Measurements from ENCODE around the gene RBM20. TPM values are rescaled to one million over a fixed set of nuclear protein-coding genes. Genes with fewer than 3 reads are reported as not detected.

Gene RBM20
- total RNA-seq, 3 donors from 2014 or later, result 0.48 to 3.1 (median 1.6) TPM

DNA sequence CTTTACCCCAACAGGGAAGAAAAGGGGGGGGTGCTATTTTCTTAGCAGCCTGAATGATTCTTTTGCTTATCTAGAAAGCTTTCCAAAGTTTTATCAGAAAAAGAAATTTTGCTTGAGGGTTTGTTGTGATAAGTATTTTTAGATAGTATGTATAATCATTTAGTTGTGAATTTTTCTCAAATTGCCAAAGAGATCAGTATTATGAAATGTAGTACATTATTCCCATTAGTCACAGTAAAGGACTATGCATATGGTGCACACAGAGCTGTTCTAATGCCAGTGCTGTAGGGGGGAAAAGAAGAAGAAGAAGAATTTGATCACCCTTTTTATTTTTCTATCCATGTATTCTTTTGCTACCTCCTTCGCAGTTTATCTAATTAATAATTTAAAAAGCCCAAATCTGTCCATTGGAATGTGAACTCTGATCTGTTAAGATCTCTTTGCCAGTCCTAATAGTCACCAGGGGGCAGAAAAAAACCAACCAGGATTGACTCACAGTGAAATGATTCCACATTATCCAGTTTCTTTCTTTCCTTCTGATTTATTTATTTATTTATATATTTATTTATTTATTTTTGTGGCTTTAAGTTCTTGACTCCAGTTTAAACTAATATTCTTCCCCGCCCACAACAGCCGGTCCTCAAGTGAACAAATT lies 4.7 kb downstream of the RBM20 start:
- peaks cover 8 to 28% of the 10 kb centered on the region in 2 donors for H3K27me3 ChIP-seq
- DNase-seq (ENCODE audit: low spot score in 2 of 2), result no peak
- TF ChIP-seq, protein P1, sequence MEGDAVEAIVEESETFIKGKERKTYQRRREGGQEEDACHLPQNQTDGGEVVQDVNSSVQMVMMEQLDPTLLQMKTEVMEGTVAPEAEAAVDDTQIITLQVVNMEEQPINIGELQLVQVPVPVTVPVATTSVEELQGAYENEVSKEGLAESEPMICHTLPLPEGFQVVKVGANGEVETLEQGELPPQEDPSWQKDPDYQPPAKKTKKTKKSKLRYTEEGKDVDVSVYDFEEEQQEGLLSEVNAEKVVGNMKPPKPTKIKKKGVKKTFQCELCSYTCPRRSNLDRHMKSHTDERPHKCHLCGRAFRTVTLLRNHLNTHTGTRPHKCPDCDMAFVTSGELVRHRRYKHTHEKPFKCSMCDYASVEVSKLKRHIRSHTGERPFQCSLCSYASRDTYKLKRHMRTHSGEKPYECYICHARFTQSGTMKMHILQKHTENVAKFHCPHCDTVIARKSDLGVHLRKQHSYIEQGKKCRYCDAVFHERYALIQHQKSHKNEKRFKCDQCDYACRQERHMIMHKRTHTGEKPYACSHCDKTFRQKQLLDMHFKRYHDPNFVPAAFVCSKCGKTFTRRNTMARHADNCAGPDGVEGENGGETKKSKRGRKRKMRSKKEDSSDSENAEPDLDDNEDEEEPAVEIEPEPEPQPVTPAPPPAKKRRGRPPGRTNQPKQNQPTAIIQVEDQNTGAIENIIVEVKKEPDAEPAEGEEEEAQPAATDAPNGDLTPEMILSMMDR (IDR thresholded peaks at IDR 0.05), result no peak
- no peak for TF ChIP-seq POLR2AphosphoS5 (IDR thresholded peaks at IDR 0.05)
- TF ChIP-seq POLR2A (IDR thresholded peaks at IDR 0.05), result no peak
- peaks cover 5 to 7% of the 10 kb centered on the region in 2 donors for H3K4me1 ChIP-seq
- intact Hi-C loops (cut with DNase I; ENCODE audit: low total_unique reads), result no loop called here
- H3K9me3 ChIP-seq, result no peaks in the 10 kb centered on the region
- H3K4me3 ChIP-seq, result no peak overlapping the region
- H3K27ac ChIP-seq, result no peak overlapping the region
- H3K36me3 ChIP-seq, result no peaks in the 10 kb centered on the region

DNA sequence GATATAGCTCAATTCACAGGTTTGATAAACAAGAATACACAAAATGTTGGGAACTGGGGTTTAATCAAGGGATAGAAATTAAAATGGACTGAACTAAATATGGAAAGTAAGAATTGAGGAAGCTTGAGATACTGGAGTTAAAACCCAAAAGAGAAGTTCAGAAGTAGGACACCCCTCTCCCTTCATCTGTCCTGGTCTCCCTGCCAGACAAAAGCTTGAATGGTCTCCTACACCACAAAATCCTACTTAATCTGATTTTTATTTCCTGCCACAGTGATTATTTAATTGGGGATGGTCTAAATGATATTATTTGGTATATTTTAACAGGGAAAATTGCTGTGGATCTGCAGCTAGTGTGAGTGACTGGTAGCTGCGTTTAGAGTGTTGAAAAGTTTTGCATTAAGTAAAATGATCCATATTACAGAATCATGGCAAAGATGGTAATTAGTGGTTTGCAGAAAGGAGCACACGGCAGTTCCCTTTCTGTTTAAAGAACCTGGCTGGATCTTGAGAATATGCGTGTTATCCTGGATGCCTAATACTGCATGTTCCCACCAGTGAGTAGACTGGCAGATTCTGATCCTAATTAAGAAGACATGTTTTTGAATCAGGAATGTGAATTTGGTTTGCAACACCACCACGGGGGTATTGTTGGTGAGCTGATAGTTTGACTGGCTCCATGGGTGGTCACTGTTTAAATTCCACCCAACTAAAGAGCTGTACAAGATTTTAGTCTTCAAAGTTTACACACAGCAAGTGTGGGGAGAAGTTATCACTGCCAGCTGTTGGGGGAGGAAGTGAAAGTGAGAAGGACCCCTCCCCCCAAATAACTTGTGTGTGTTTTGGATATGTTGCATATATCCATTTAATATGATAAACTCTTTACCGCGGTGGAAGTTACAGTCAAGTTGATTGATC lies 5.5 kb downstream of the RBM20 start:
- TF ChIP-seq, protein P1 (IDR thresholded peaks at IDR 0.05), result no peak
- TF ChIP-seq POLR2AphosphoS5 (IDR thresholded peaks at IDR 0.05), result no peak
- TF ChIP-seq POLR2A (IDR thresholded peaks at IDR 0.05), result no peak
- Histone ChIP-seq H3K27ac (no peak overlapping the region), H3K36me3 (no peaks in the 10 kb centered on the region), H3K4me3 (no peak overlapping the region), H3K9me3 (no peaks in the 10 kb centered on the region), H3K27me3 (peaks cover 0 to 20% of the 10 kb centered on the region in 2 donors), H3K4me1 (peaks cover 0 to under 1% of the 10 kb centered on the region in 2 donors)
- no peak for DNase-seq (ENCODE audit: low spot score in 2 of 2)
- intact Hi-C loops (cut with DNase I; ENCODE audit: low total_unique reads), result no loop called here

DNA sequence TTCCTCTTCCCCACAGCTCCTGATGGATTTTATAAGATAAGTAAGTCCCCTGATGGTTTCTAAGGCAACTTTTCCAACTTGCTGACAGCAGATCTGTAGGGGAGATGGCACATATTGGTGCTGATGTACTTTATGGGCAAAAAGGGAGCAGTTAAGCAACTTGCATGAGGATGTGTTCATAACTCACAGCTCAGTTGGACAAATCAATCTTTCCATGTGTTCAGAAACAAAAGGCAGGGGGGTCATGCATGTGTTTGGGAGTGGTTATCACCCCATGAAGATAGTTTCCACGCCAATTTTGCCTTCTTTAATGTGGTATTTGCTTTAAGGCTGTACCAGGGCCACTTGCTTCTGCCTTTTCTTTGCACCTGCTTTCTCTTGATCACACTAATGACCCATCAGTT lies 6.1 kb downstream of the RBM20 start:
- Histone ChIP-seq H3K4me1 (no peaks in the 10 kb centered on the region), H3K4me3 (no peak overlapping the region), H3K36me3 (no peaks in the 10 kb centered on the region), H3K27me3 (peaks cover 0 to 13% of the 10 kb centered on the region in 2 donors), H3K27ac (no peak overlapping the region), H3K9me3 (no peaks in the 10 kb centered on the region)
- DNase-seq (ENCODE audit: low spot score in 2 of 2), result no peak
- intact Hi-C loops (cut with DNase I; ENCODE audit: low total_unique reads), result no loop called here
- no peak for TF ChIP-seq POLR2A (IDR thresholded peaks at IDR 0.05)
- TF ChIP-seq, protein P1 (IDR thresholded peaks at IDR 0.05), result no peak
- no peak for TF ChIP-seq POLR2AphosphoS5 (IDR thresholded peaks at IDR 0.05)

DNA sequence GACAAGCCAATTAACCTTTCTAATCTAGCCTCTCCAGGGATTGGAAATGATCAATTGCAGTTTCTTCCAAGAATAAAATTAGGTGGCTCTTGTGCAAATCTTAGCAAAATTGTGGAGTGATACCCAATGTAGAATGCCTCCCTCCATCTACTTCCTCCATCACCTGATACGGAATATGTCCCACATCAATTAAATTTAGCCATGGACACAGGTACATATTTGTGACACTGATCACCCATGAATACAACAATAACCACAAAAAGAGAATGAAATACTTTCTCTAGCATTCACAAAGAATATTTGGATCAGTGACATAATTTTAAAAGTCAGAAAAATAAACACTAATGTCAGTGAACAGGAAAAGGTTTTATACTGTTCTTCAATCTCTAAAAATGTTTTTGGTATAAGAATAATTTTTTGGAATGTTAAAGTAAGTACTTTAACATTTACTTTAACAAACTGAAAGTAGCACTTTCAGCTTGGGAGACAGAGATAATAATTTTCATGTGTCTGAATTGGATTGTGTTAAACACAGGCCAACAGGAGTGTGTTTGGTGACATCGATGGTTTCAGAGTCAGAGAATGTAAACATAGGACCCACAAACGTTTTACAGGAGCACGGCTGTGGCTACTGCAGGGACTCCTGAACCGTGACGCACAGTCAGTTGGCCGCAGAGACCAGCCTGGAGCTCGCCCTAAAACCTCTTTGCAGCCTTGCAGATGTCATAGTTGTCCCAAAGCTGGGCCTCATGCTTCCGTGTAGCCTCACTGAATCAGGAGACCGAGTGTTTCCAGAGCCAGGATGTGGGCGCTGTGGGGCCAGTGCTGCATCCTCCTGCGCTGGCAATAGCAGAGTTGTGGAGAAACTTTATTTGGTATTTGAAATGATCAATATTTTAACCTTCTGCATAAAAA lies 7.2 kb downstream of the RBM20 start:
- Histone ChIP-seq H3K27ac (no peak overlapping the region), H3K4me3 (no peak overlapping the region), H3K9me3 (no peaks in the 10 kb centered on the region), H3K4me1 (no peaks in the 10 kb centered on the region), H3K36me3 (no peaks in the 10 kb centered on the region), H3K27me3 (peaks cover 0 to 6% of the 10 kb centered on the region in 2 donors)
- no peak for TF ChIP-seq POLR2AphosphoS5 (IDR thresholded peaks at IDR 0.05)
- TF ChIP-seq, protein P1 (IDR thresholded peaks at IDR 0.05), result no peak
- TF ChIP-seq POLR2A (IDR thresholded peaks at IDR 0.05), result no peak
- intact Hi-C loops (cut with DNase I; ENCODE audit: low total_unique reads), result no loop called here
- DNase-seq (ENCODE audit: low spot score in 2 of 2), result no peak

All from breast epithelium (tissue), 4 donors.